ENCODE data around the gene RAD51B.
"Not testable (repeated sequence)": the region's sequence is repeated elsewhere in the genome, so short reads cannot be mapped to it uniquely, and the experiment has no call there.

RAD51B gene

GRCh38 chr14:68685419-68686204 lies 866.0 kb downstream of the RAD51B start:
- no peak for DNase-seq

- no peak for DNase-seq
Measured at GRCh38 chr14:68686205-68686465, 866.6 kb downstream of the RAD51B start.

DNA sequence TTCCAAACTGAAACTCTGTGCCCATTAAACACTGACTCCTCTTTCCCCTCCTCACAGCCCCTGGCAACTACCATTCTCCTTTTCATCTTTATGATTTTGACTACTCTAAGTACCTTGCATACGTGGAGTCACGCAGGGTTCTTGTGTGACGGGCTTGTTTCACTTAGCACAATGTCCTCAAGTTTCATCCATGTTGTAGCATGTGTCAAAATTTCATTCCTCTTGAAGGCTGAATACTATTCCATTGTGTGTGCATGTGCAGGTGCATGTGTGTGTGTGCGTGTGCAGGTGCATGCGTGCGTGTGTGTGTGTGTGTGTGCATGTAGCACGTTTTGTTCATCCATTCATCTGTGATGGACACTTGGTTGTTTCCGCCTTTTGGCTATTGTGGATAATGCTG lies 867.1 kb downstream of the RAD51B start:
- DNase-seq, result no peak

GRCh38 chr14:68687746-68688145 lies 868.2 kb downstream of the RAD51B start:
- no peak for DNase-seq

DNA sequence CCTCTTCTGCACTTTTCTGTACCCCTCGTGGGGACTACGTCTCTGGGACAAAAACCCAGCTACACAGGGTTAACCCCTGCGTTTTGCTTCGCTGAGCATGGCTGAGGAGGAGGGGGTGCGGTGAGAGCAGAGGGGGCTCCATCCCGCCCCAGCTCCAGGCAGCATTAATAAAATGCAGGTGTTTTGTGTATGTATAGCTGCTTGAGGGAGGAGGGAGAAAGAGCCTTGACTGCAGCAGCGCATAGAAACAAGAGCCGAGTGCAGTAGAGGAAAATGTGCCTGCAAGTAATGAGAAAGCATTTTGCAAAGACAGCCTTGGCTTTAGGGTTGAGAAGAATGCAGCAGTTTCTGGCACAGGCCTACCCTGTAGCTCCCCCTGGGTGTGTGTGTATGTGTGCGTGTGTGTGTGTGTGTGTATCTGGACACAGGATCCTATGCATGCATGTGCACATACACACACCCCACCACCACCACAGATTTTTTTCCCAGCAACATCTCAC lies 869.3 kb downstream of the RAD51B start:
- no peak for DNase-seq

DNA sequence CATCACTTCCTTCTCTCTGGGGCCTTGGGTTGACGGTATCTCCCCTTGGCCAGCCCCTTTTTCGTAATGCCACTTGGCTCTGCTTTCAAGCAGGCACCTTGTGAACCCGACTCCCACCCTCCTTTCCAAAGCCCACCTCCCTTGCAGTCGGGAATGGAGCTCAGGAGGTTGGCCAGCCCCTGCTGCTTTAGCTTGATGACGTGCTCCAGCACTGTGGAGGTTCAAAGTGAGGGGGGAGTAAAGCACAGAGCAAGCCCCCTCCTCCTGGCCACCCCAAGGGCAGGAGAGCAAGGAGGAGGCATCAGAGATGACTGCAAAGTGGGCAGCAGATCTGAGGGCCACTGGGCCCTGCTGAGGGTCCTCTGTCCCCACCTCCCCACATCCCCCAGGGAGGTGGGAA lies 869.9 kb downstream of the RAD51B start:
- DNase-seq, result no peak

DNA sequence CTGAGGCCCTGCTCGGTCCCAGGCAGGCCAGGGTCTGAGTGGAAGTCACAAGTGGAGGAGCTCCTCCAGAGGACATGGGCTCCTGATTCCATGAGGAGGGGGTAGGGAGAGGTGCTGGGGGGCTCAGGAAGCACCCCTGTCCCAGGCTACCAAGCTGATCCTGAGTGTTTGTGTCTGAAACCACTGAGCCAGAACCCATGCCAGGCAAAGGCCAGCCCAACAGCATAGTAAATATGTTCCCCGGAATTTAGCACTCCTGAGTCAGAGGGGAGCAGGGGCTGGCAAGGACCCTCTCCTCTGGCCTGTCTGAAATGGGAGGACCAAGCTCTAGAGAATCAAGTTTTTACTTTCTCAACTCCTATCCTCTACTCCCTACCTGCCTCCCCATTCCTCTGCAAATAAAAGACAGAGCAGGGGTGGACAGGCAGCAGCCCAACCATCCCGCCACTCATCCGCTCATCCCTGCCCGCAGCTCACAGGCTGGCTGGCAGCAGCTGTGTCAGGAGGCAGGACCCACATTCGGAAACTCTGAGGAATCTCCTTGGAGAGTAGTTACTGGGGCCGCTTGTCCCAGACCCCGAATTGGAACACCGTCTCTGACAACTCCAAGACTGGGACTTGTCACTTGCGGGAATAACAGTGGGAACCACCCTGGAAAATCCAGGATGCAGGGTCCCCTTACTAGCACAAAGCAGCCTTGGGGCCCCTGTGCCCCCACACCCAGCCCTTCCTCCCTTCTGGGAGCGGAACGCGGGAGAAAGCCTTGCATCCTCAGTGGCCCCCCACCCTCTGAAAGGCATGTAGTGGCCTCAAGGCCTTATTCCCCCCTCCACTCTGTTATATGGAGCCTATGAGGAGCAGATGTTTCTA lies 870.7 kb downstream of the RAD51B start:
- DNase-seq, result no peak

GRCh38 chr14:68691031-68691791 lies 871.6 kb downstream of the RAD51B start:
- no peak for DNase-seq

DNA sequence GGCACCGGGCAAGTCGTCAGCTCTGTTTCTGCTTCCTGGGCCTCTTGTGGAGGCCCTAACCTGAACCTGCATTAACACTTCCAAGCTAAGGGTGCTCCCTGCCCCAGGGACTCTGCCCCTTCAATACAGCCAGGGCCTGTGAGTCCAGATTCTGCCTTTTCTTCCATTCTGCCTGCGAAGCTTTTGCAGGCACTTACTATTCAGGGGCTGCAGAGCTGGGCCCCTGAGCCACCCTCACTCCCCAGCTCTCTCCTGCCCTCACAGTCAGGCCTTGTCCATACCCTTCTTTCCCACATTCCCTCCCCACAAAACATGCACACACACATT lies 872.2 kb downstream of the RAD51B start:
- no peak for DNase-seq

GRCh38 chr14:68692216-68692615 lies 872.6 kb downstream of the RAD51B start:
- DNase-seq, result no peak

GRCh38 chr14:68692916-68693771 lies 873.6 kb downstream of the RAD51B start:
- DNase-seq, result no peak

DNA sequence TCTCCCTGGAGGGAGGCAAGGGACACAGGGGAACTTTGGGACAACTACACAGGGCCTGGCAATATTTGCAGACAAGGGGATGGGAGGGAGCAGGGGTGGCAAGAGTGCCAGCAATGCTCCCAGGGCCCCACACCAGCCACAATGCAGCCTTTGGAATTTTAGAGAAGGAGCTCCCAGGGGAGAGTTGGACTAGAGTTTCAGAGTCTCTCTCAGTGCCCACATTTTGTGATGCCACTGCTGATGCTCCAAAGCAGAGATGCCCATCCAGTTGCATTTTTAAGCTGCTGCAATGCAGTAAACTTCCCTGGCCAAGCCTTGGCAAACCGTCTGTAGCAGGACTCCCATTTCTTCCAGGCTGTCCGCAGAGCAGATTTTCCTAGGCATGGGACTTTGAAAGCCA lies 874.3 kb downstream of the RAD51B start:
- no peak for DNase-seq

DNA sequence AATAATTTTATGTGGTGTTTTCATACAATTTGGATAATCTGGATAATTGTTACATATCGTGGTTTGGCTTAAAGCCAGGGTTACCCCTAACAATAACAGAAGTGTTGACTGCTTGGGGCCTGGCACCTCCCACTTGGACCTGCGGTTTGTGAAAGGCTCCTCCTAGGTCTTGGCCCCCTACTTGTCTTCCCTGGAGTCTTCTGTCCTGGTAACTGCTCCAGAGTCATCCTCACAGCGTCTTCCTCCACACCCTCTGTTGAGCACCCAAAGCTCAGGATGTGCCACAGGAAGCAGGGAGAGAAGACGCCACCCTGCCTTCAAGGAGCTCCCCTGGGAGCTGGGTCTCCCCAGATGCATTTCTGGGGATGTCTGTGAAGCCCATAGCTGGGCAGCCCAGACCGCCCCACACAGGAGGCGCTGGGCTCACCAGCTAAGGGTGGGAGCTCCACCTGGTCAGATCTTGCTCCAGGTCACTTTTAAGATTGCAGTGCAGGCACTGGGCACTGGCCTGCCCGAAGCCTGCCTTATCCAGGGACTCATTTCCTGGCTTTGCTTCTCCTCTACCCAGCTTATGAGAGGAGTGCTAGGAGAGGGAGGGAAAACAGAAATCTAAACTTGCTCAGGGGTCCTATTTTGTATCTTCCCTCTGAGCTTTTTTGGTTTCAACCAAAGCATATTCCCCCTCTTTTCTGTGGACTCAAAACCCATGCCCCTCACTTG lies 875.1 kb downstream of the RAD51B start:
- no peak for DNase-seq

DNA sequence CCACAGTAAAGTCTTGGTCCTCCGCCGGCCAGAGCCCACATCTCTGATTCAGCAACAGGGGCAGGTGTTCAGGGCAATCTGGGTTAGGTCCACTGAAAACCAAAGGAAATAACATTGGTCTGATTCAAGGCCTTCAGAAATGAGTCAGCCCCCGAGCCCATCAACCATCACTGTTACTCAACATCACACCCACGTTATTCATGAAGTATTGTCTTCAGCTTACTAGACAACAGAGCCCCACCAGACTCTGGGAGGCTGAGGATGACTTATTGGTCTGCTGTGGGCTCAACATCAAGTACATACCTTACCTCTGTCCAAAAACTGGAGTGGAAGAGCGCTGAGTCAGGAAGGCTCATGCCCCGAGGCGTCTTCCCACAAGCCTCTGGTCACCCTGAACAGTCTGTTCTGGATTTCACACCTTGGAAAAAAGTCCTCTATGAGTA lies 875.8 kb downstream of the RAD51B start:
- no peak for DNase-seq

GRCh38 chr14:68695856-68696255 lies 876.3 kb downstream of the RAD51B start:
- DNase-seq, result no peak

DNA sequence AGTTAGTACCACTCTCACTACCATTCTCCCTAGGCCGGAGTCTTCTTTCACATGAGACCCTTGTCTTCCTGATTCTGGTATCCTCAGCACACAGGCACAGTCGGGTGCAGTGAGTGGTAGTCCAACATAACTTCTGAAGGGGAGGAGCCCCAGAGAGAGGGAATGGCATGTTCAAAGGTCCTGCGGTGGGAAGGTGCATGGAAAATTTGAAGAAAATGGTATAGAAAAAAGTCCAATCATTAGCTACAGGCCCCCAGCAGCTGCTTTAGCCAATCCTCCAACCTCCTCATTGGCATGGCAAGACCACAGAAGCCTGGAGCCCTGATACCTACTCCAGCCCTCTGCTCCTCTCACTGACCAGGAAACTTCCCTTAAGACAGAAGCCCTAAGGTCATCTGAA lies 876.7 kb downstream of the RAD51B start:
- no peak for DNase-seq

DNA sequence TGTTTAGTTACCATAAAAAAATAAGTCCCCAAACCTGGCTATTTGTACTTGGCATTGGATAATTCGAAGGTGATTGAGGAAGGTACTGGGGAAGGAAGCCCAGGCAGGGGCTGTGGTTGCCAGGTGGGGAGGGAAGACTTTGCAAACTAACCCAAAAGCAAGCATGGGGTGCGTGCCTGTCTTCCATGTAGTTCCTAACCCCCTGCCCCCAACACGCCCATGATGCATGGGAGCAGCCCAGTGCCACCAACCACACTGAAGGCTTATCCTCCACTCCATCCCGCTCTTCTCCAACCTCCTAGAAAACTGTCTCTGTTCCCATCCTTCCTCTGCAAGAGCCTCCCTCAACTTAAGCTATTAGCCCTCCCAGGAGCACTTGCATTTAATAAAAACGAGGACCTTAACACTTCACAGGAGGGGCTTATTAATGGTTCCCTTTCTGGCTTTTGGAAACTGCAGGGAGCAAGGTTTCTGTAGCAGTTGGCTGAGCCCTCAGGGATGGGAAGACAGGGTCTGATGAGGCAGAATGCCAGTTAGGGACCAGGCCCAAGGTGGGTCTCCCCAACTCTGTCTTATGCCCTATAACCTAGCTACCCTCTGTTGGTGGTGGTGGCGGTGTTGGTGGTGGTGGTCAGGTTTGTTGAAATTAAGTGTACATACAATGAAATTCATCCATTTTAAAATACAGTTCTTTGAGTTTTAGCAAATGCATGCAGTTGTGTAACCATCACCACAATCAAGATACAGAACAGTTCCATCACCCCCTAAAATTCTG lies 877.3 kb downstream of the RAD51B start:
- DNase-seq, result no peak

GRCh38 chr14:68698773-68699172 lies 879.2 kb downstream of the RAD51B start:
- not testable (repeated sequence) for DNase-seq

- DNase-seq, result no peak
Measured at GRCh38 chr14:68701001-68701741, 881.6 kb downstream of the RAD51B start.

- DNase-seq, result no peak
Measured at GRCh38 chr14:68702135-68702534, 882.6 kb downstream of the RAD51B start.
